Adipose tissue (tissue), 3 donors: ENCODE results near the gene PIGX. TPM values are rescaled to one million over a fixed set of nuclear protein-coding genes. Genes with fewer than 3 reads are reported as not detected.
"Not testable (repeated sequence)": the region's sequence is repeated elsewhere in the genome, so short reads cannot be mapped to it uniquely, and the experiment has no call there.

Experiments
- H3K27ac ChIP-seq: one replicate; pipeline ENCODE4 v1.5.1; 2013; ENCODE audit warnings: low read depth, low read length
- WGBS, 3 donors: extraction: QIAGEN DNeasy Blood & Tissue Kit; methylation state at CpG; one replicate each; pipeline ENCODE4 v1.1.7; 2013; 5-methylcytosine and 5-hydroxymethylcytosine counted together
- polyA plus RNA-seq, 3 donors: library from polyadenylated mRNA; stranded (reverse); fragments of 200-250 nt; gene quantifications; one replicate each; pipeline ENCODE4 v1.2.3, GENCODE V29; 2013
- donor health status: healthy with polysubstance abuse.
- donor health status: Bipolar disorder and iron deficiency.
- donor health status: healthy.

PIGX gene
- polyA plus RNA-seq, 3 donors: 7.2 to 11.1 (median 10.1) TPM

DNA sequence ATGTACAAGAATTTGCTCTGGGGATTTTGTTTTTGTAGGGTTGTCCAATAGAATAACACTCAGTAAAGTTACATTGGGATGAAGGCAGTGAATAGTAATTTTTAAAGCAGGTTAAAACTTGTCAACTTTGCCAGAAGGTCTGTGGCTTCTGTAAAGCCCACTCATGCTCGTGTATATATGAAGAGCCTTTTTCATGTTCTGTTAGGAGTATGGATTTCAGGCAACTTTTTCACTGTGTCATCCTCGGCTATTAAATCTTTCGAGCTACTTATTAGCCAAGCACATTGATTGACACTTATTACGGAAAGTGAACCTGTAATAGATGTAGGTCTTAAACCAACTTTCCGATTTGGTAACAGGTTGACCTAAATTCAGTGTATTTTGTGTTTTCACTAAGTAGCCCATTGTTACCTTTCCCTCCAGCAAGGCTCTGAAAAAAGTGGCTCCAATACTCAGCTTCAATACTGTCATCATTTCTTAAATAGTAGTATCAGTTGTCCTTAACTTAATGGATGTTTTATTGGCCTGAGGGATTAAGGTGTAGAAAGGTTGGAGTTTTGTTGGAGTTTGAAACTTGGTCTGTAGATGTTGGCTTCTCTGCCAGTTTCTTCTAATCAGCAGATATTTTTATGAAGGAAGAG lies 29.2 kb downstream of the PIGX start:
- H3K27ac ChIP-seq: no peak overlapping the region
- WGBS, 3 donors: 9 to 21% (median 18%) methylated on average over 5 of the region's 5 CpGs

DNA sequence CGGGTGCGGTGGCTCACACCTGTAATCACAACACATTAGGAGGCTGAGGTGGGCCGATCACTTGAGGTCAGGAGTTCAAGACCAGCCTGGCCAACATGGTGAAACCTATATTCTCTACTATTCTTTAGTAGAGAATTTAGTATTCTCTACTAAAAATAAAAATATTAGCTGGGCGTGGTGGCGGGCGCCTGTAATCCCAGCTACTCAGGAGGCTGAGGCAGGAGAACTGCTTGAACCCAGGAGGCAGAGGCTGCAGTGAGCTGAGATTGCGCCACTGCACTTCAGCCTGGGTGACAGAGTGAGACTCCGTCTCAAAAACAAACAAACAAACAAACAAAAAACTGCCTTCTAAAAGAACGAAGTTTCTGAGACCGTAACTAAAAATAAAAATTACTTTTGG lies 31.4 kb downstream of the PIGX start:
- not testable (repeated sequence) for H3K27ac ChIP-seq
- WGBS, 3 donors: 91 to 95% (median 94%) methylated on average over 10 of the region's 10 CpGs

DNA sequence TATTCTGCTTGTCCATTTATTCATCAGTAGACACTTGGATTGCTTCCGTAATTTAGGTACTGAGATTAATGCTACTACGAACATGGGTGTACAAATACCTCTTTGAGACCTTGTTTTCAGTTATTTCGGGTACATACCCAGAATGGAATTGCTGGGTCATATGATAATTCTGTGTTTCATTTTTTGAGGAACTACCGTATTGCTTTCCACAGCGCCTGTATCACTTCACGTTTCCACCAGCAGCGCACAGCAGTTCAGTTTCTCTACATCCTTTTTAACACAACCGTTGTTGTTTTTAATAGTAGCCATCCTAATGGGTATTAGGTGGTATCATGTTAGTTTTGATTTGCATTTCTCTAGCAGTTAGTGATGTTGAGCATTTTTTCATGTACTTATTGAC lies 36.9 kb downstream of the PIGX start:
- H3K27ac ChIP-seq: no peak overlapping the region
- WGBS, 3 donors: 71 to 80% (median 77%) methylated on average over 8 of the region's 8 CpGs

GRCh38 chr3:196753201-196753600 lies 41.0 kb downstream of the PIGX start:
- no peak overlapping the region for H3K27ac ChIP-seq
- WGBS, 3 donors: 92 to 97% (median 94%) methylated on average over 8 of the region's 8 CpGs

GRCh38 chr3:196754091-196754981 lies 42.2 kb downstream of the PIGX start:
- 55 to 62% (median 59%) methylated on average over 9 of the region's 9 CpGs for WGBS, 3 donors
- H3K27ac ChIP-seq: no peak overlapping the region

DNA sequence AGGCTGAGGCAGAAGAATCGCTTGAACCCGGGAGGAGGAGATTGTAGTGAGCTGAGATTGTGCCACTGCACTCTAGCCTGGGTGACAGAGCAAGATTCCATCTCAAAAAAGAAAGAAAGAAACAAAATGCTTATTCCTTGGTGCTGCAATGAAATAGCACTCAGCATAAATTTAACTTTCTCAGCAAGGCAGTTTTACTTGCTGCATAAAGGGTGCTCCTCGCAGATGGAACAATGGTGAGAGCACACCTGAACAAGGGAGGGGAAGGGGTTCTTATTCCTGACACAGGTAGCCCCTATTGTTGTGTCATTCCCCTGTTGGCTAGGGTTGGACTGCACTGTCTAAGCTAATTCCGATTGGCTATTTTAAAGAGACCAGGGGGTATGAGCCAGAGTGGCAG lies 44.6 kb downstream of the PIGX start:
- 75 to 96% (median 90%) methylated on average over 4 of the region's 4 CpGs for WGBS, 3 donors
- H3K27ac ChIP-seq: no peak overlapping the region

DNA sequence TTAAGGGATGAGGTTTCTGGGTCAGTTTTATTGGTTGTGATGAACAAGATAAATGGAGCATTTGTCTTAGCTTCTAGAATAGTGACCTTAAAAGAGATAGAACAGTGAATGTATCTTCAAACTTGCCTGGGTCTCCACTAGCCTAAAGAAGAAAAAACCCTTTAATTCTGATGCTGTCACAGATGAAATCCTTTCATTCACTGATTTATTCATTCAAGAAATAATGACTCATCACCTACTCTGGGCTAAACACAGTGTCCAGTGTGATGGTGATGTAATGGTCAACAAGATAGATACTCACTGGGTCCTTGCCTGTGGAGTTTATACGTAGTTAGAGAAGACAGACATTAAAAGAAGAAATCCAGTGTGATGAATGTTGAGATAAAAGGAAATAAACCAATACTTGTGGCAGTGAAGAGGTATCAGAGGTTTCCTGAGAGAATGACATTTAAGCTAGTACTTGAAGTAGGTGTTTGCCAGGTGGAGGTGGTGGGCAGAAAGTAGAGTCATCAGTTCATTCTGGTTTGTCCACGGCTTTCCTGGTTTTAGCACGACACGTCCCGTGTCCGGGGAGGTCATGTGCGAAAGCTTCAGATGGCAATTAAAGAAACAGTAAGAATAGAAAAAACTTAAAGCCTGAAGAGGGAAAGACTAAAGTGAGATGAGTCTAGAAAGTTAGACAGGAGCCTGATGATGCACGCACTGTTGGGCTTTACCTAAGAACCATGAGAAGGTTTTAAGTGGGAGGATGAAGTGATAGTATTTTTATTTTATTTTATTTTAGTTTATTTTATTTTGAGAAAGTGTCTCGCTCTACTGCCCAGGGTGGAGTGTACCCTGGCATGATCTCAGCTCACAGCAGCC lies 45.9 kb downstream of the PIGX start:
- H3K27ac ChIP-seq: no peak overlapping the region
- 85 to 94% (median 88%) methylated on average over 9 of the region's 9 CpGs for WGBS, 3 donors

- H3K27ac ChIP-seq: no peak overlapping the region
- WGBS, 3 donors: 82 to 98% (median 86%) methylated on average over 7 of the region's 7 CpGs
Observed at GRCh38 chr3:196763179-196763578, 51.0 kb downstream of the PIGX start.

GRCh38 chr3:196765454-196765853 lies 53.3 kb downstream of the PIGX start:
- no peak overlapping the region for H3K27ac ChIP-seq

DNA sequence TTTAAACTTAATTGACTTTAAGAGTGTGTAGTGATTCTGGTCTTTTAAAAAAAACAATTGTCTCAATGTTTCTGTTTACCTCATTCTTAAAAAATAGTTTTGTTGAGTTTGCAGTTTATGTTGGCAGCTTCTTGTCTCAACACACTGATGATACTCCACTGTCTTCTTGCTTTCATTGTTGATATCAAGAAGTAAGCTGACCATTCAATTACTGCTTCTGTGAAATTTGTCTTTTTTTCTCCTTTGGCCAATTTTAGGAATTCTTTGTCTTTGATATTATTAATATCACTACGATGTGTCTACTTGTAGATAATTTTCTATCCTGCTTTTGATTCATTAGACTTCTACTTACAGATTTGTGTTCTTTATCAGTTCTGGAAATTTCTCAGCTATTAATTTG lies 58.9 kb downstream of the PIGX start:
- WGBS, 3 donors: 87 to 97% (median 95%) methylated on average over 1 of the region's 1 CpG
- no peak overlapping the region for H3K27ac ChIP-seq

DNA sequence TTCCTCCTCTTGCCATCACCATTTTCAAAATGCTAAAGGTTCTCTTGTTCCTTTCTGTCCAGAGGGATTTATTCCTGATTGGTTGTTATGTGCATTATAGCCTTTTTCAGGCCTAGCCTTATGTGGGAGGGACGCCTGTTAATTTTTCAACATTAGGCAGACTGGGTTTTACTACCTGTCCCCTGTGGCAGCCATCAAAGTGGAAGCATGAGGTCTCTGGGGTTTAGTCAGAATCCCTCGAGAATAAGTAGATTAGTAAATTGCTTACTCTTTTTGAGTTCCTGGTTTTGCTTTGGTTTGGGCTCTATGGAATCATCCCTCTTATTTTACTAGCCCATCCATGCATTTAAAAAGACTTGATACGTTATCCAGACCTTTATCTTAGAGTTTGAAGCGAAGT lies 59.9 kb downstream of the PIGX start:
- WGBS, 3 donors: 86 to 89% (median 88%) methylated on average over 4 of the region's 4 CpGs
- no peak overlapping the region for H3K27ac ChIP-seq

- no peak overlapping the region for H3K27ac ChIP-seq
- 67 to 93% (median 92%) methylated on average over 6 of the region's 6 CpGs for WGBS, 3 donors
Observed at GRCh38 chr3:196772897-196773296, 60.7 kb downstream of the PIGX start.

DNA sequence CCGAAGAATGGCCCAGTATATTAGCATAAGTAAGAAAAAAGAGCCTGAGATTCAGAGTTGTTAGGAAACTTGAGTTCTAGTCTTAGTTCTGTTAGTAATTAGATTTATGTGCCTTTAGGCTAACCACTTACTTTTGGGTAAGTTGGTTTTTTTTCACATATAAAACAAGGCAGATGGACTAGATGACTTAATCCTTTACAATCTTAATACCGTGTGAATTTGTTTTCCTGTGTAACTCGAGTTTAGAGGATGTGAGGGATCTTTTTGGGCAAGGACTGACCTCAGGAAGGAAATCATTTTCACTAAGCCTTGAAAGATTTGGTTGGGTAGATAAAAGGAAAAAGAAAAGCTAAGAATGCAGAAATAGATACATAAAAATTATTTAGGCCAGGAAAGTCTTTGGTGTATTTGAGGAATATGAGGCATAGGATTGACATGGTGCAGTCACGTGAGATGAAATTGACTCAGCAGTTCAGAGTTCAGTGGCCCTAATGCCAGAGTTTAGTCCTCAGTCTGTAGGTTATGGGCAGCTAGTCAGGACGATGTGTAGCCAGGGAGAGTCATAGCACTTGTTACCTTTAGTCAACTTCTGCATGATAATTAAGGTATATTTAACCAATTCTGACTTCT lies 62.1 kb downstream of the PIGX start:
- 46 to 70% (median 49%) methylated on average over 5 of the region's 5 CpGs for WGBS, 3 donors

DNA sequence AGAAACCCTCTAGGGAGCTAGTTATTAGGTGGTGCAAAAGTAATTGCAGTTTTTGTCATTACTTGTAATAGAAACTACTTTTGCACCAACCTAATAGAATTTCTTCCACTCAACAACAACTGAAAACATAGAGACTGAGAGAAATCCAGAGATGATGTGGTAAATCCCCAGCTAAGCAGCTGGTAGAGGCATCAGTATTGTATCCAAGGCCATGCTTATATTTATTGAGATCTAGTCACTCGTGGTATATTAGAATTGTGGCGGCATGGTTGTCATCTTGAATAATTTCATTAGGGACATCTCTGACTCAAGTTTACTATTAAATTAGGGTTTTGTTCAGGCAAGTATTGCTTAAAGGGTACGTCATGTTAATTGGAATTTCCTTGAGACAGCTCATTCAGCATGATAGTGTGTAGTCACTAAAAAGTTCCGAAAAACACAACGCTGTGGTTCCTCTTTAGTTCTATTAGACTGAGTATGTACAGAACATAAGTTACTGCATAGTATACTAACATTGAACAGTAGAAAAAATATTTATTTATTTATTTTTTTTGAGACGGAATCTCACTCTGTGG lies 62.8 kb downstream of the PIGX start:
- no peak overlapping the region for H3K27ac ChIP-seq
- WGBS, 3 donors: 90 to 98% (median 92%) methylated on average over 6 of the region's 6 CpGs

More for the DNA sequence above, 62.1 kb downstream of the PIGX start:
- no peak overlapping the region for H3K27ac ChIP-seq

DNA sequence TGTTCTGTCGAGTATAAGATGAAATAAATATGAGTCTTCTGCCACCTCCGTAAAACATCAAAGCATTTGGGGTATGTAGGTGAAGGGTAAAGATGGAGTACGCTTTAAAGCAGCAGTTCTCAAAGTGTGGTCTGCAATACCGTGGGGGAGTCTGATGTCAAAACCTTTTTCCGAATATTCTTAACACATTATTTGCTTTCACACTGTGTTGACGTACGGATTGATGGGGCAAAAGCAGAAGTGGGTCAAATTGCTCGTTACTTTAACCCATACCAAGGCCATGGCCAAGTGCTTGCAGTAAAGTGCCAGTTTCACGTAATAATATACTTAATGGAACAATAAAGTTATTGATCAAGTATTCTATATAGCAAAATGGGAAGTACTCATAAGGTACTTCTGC lies 63.8 kb downstream of the PIGX start:
- WGBS, 3 donors: 68 to 86% (median 81%) methylated on average over 9 of the region's 9 CpGs

DNA sequence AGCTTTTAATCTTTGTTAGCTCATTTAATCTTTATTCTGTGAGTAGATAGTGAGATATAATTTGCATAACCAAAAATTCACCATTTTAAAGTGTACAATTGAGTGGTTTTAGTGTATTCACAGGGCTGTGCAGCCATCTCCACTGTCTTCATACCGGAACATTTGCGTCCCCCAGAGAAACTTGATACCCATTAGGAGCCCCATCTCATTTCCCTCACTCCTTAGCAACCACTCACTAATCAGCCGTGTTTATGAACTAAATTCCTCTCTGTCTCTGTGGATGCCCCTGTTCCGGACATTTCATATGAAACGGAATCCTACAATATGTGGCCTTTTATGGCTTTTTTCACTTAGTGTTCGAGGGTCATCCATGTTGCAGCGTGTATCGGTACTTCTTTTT lies 65.7 kb downstream of the PIGX start:
- no peak overlapping the region for H3K27ac ChIP-seq
- 94% methylated on average over 8 of the region's 8 CpGs for WGBS, 3 donors

More for the DNA sequence above, 63.8 kb downstream of the PIGX start:
- H3K27ac ChIP-seq: no peak overlapping the region

DNA sequence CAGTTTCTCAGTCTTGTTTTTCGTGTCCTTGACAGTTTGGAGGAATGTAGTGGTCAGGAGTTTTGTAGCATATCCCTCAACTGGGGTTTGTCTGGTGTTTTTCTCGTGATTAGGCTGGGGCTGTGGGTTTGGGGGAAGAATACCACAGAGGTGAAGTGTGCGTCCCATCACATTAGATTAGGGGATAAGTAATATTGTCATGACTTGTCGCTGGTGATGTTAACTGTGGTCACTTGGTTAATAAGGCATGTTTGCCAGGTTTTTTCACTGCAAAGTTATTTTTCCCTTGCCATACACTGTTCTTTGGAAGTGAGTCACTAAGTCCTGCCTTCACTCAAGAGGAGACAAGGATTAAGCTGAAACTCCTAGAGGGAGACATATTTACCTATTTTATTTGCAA lies 66.6 kb downstream of the PIGX start:
- no peak overlapping the region for H3K27ac ChIP-seq
- WGBS, 3 donors: 72 to 88% (median 84%) methylated on average over 4 of the region's 4 CpGs

- 90 to 94% (median 93%) methylated on average over 4 of the region's 4 CpGs for WGBS, 3 donors
- H3K27ac ChIP-seq: no peak overlapping the region
Observed at GRCh38 chr3:196782511-196782910, 70.3 kb downstream of the PIGX start.
